Mesothelial cell of epicardium (in vitro differentiated cells): ENCODE results near the gene DACH1. TPM values are rescaled to one million over a fixed set of nuclear protein-coding genes. Genes with fewer than 3 reads are reported as not detected.

Experiments used
- DNase-seq, 2 experiments: peaks; one replicate each; pipeline ENCODE4 v3.0.0; 2021; ENCODE audit warnings: low spot score in 2 of 2; ENCODE audit not compliant: unreplicated experiment in 2 of 2
- H3K27ac Mint-ChIP-seq: 2 replicates; pipeline ENCODE4 v1.8.0; 2021; ENCODE audit warnings: mixed read lengths
- H3K27me3 Mint-ChIP-seq: 2 replicates; pipeline ENCODE4 v1.8.0; 2021; ENCODE audit warnings: low read depth, mixed read lengths
- H3K36me3 Mint-ChIP-seq: 2 replicates; pipeline ENCODE4 v1.8.0; 2021; ENCODE audit warnings: mixed read lengths
- H3K4me1 Mint-ChIP-seq: 2 replicates; pipeline ENCODE4 v1.8.0; 2021; ENCODE audit warnings: mixed read lengths
- H3K4me3 Mint-ChIP-seq: 2 replicates; pipeline ENCODE4 v1.8.0; 2021; ENCODE audit warnings: mild to moderate bottlenecking, moderate library complexity, mixed read lengths
- H3K9me3 Mint-ChIP-seq: 2 replicates; pipeline ENCODE4 v1.8.0; 2021; ENCODE audit warnings: mixed read lengths
- CTCF ChIP-seq: fragments of 200-600 bp; sonication (generic); IDR thresholded peaks from one replicate; pipeline ENCODE4 v1.5.0; 2021; ENCODE audit warnings: antibody characterized with exemption; ENCODE audit not compliant: unreplicated experiment
- total RNA-seq: library from RNA; stranded (reverse); gene quantifications from 3 replicates; pipeline ENCODE4 v1.2.1, GENCODE V29; 2021

Gene DACH1
- total RNA-seq, 1 donor from 2014 or later, result 69.0 TPM

- no peak for TF ChIP-seq CTCF
- Mint-ChIP-seq H3K9me3 (no peaks in the 10 kb centered on the region), H3K36me3 (peaks cover 7% of the 10 kb centered on the region), H3K27ac (peak overlapping the region; percentile 31), H3K4me1 (peaks cover 68% of the 10 kb centered on the region), H3K27me3 (no peaks in the 10 kb centered on the region), H3K4me3 (no peak overlapping the region)
- no peak for DNase-seq
Observed at GRCh38 chr13:71626421-71627117, 240.4 kb downstream of the DACH1 start.

GRCh38 chr13:71625694-71626093 is 241.3 kb downstream of the DACH1 start:
- H3K4me1 Mint-ChIP-seq, result peaks cover 67% of the 10 kb centered on the region
- H3K36me3 Mint-ChIP-seq, result peaks cover 7% of the 10 kb centered on the region
- TF ChIP-seq CTCF, result no peak
- H3K27me3 Mint-ChIP-seq, result no peaks in the 10 kb centered on the region
- H3K27ac Mint-ChIP-seq, result peak overlapping the region; percentile 84
- H3K9me3 Mint-ChIP-seq, result no peaks in the 10 kb centered on the region
- no peak for DNase-seq
- H3K4me3 Mint-ChIP-seq, result no peak overlapping the region

- peaks cover 68% of the 10 kb centered on the region for H3K4me1 Mint-ChIP-seq
- no peak for DNase-seq
- H3K27me3 Mint-ChIP-seq, result no peaks in the 10 kb centered on the region
- peak overlapping the region; percentile 22 for H3K4me3 Mint-ChIP-seq
- peak overlapping the region; percentile 84 for H3K27ac Mint-ChIP-seq
- TF ChIP-seq CTCF, result no peak
- no peaks in the 10 kb centered on the region for H3K9me3 Mint-ChIP-seq
- peaks cover 7% of the 10 kb centered on the region for H3K36me3 Mint-ChIP-seq
Observed at GRCh38 chr13:71624653-71625600, 242.1 kb downstream of the DACH1 start.

GRCh38 chr13:71621174-71622124 is 245.6 kb downstream of the DACH1 start:
- no peak for DNase-seq
- no peak for TF ChIP-seq CTCF
- Mint-ChIP-seq H3K27me3 (no peaks in the 10 kb centered on the region), H3K4me3 (peak overlapping the region; percentile 20), H3K9me3 (no peaks in the 10 kb centered on the region), H3K36me3 (no peaks in the 10 kb centered on the region), H3K27ac (peak overlapping the region; percentile 56), H3K4me1 (peaks cover 70% of the 10 kb centered on the region)

GRCh38 chr13:71619096-71619495 is 247.9 kb downstream of the DACH1 start:
- no peaks in the 10 kb centered on the region for H3K9me3 Mint-ChIP-seq

More at GRCh38 chr13:71619096-71619495, 247.9 kb downstream of the DACH1 start:
- H3K27me3 Mint-ChIP-seq, result no peaks in the 10 kb centered on the region
- no peak overlapping the region for H3K4me3 Mint-ChIP-seq
- H3K27ac Mint-ChIP-seq, result no peak overlapping the region
- peaks cover 53% of the 10 kb centered on the region for H3K4me1 Mint-ChIP-seq
- peaks cover 7% of the 10 kb centered on the region for H3K36me3 Mint-ChIP-seq
- no peak for DNase-seq
- TF ChIP-seq CTCF, result no peak
